GM21390 (cell line): ENCODE data around the gene ARHGEF26.

Experiments used
- ATAC-seq: cut with Tn5 transposase; IDR thresholded peaks from one replicate; pipeline ENCODE4 v1.9.1; 2021; ENCODE audit not compliant: unreplicated experiment

ARHGEF26 gene

DNA sequence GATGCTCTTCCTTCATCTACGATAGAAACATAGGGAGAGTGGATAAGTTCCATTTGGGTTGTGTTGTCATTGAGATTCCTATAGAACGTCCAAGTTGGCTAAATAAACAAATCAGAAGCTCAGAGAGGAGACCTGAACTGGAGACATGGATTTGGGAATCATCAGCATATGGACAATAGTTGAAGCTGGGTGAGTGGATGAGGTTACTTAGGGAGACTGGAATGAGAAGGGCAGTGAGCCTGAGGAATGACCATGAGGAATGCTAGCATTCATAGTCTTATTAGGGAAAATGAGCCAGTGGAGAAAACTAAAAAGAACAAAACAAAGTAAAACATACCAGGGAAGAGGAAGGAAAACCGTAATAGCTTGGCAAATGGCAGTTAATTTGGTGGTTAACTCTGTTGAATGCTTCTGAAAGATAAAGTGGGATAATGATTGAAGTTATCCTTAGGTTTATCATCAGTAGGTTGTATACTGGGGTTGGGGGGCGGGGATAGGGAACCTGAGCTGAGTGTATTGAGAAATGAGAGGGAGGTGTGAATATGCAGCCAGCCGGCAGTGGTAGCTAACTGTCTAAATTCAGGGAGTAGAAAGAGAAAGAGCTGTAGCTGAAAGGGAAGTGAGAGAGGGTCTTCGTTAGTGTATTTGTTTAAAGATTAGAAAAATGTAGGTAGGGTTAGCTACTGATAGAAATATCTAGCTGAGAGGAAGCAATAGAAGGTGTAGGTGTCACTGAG is 74.6 kb downstream of the ARHGEF26 start:
- no peak for ATAC-seq

- no peak for ATAC-seq
Observed at GRCh38 chr3:154197751-154198150, 76.6 kb downstream of the ARHGEF26 start.

GRCh38 chr3:154209499-154209898 is 88.3 kb downstream of the ARHGEF26 start:
- no peak for ATAC-seq

DNA sequence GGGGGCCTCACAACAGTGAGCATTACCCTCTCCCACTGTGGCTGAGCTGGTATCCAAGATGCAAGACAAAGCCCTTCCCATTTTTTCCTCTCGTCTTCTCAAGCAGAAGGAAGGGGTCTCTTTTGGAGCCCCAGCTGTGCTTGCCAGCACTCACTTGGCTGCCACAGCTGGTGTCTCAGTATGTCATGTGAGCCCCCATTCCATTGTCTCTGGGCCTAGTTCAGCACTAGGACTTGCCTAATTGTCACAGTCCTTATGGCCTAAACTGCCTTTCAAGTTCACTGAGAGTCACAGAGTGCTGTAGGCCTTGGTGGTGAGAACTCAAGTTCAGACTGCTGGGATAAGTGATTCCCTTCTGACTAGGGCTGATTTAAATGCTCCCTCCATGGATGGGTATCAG is 89.8 kb downstream of the ARHGEF26 start:
- ATAC-seq, result no peak

- no peak for ATAC-seq
Observed at GRCh38 chr3:154214306-154214705, 93.1 kb downstream of the ARHGEF26 start.

GRCh38 chr3:154217671-154218070 is 96.5 kb downstream of the ARHGEF26 start:
- ATAC-seq, result no peak

DNA sequence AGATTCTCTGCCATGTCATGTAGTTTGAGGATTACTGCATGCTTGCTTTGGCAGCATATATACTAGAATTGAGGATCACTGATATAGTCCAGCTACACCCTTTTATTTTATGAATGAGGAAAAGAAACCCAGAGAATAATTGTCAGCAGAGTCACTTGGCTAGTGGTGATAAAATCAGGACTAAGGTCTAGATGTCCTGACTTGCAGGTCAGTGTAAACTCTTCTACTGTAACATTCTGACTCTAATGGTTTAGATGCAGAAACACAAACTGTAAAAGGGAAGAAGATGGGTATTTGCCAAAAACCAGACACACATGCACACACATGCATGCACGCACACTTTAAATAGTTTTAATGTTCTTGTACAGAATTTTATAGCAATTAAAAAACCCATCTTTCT is 97.5 kb downstream of the ARHGEF26 start:
- no peak for ATAC-seq

- no peak for ATAC-seq
Observed at GRCh38 chr3:154220462-154220861, 99.3 kb downstream of the ARHGEF26 start.

- no peak for ATAC-seq
Observed at GRCh38 chr3:154223519-154223918, 102.3 kb downstream of the ARHGEF26 start.

DNA sequence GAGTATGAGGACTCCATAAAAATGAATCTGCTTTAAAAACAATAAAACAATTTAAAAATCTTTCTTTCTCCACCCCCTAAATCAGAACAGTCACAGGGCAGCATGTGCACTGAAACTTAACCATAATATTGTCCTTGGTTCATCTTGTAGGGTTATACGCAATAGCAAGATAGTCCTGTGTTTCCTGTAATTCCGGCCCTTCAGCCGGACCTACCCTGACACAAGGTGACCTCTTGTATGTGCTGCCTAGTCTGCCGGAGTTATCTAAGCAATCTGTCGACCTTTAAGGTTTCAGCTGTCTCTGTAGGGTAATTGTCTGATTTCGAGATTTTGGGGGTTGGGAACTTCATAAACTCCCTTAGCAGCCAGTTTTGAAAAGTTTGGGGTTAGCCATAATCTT is 103.2 kb downstream of the ARHGEF26 start:
- ATAC-seq, result no peak

DNA sequence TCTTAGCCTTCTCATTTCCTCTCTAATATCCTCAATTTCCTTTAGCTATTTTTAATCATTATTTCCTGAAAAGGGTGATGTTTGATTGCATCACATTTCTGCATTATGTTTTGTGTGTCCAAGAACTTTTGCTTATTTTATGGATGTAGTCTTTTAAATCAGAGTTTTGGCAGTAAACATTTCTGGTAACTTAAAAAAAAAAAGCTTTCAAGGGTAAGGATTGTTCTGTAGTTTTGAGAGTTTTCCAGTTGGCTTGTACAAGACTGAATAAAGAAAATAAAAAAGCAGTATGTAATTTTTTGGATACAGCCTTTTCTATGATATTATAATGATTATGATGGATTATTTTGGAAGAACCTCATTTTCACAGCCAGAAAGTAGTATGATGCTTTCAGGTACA is 103.7 kb downstream of the ARHGEF26 start:
- no peak for ATAC-seq

DNA sequence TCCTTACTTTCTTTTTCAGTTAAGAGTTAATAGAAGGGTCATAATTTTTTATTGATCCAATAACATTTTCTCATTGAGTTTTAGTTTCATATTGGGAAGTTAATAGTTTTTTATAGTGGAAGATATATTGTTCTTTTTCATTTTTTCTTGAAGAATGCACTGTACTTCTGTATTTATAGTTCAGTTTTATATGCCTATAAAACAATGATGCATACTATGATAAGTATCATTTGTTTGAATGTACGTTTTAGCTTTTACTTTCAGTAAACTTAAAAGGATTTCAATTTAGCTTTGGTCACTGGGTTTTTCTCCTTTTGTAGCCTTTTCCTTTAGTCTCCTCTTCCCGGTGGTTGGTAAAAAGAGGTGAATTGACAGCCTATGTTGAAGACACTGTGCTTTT is 104.3 kb downstream of the ARHGEF26 start:
- ATAC-seq, result no peak

DNA sequence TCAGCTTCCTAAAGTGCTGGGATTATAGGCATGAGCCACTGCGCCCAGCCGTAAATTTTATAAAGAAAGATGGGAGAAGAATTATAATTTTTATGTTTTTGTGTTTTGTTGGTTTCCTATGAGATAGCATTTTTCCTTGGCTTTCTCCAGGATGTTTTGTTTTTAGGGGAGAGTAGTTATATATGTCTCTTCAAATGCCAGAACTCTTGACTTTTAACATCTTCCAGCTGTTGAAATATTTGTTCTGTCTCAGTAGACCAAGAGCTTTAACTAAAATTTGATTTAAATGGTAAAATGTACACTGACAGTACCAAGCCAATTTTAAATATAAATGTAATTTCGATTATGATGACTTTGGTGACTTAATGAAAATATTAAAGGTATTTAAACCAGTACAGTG is 106.3 kb downstream of the ARHGEF26 start:
- no peak for ATAC-seq

DNA sequence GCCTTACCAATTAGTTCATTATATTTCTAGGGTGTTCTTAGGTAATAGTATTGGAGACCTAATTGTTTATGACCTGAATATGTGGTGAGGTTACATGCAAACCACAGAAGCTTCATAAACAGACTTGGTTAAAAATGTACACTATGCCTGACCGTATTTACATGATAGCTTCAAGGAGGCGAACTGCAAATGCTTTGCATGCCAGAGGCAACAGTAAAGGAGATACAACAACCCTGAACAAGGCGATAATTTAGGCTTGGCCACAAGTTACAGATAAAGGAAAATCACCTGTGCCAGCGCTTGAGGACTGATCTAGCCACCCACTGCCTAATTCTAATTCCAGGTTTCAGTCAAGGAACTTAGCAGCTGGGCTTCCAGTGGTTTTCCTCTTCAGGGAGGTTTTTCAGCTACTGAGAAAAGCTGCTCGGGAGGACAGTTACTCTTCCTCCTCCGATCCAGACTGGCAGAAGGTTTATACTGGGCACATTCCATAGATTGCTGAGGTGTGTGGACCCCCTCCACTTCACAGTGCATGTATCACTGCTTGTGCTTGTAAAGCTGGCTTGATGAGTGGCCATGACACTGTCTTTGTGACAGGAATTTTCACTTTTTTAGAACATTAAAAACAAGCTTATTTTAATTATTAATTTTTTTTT is 107.5 kb downstream of the ARHGEF26 start:
- ATAC-seq, result no peak

DNA sequence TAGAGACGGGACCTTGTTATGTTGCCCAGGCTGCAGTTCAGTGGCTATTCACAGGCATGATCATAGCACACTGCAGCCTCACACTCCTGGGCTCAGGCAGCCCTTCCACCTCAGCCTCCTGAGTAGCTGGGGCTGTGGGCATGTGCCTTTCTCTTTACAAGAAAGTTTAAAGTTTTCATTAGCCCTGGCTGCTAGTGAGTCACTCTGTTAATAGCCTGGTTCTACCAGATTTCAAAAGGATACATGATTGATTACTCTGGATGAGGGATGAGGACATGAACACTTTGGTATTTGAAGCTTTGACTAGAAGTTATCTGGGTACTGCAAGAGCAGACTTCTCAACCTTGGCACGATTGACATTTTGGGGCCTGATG is 108.0 kb downstream of the ARHGEF26 start:
- ATAC-seq, result no peak

- ATAC-seq, result no peak
Observed at GRCh38 chr3:154235330-154235729, 114.1 kb downstream of the ARHGEF26 start.

DNA sequence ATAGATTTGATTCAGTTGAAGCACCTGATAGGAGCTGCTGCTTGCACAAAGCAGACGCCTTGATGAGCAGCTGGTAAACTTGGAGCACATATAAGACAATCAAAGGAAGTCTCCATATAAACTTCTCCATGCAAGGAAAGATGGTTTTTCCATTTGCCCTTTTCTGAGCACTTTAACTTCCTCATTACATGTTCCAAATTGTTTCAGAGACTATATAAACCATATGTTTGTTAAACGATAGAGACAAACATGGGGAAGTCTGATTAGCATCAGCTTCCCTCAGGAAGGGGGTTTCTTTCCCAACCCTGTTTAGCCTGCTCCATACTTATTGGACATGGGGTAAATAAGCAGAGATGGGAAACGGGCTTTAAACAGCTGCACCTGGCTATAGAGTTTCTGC is 115.1 kb downstream of the ARHGEF26 start:
- no peak for ATAC-seq

GRCh38 chr3:154240235-154240634 is 119.0 kb downstream of the ARHGEF26 start:
- no peak for ATAC-seq

GRCh38 chr3:154241496-154241895 is 120.3 kb downstream of the ARHGEF26 start:
- ATAC-seq, result no peak

DNA sequence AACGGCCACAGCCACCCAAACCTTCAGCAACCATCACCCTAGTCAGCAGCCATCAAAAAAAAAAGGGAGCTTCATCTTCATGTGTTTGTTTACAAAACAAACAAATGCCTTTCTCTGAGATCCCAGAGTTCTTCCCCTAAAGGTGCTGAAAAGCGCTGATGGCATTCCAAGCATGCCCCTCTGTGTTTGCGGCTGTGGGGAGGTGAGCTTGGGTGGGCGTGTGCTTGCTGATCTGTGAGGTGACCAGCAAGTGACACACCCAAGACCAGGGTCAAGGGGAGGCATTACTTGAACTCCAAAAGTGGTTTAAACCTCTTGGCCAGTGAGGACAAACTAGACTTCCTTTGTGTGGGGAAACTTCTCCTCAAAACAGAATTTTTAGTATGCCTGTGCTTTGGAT is 121.6 kb downstream of the ARHGEF26 start:
- ATAC-seq, result no peak

DNA sequence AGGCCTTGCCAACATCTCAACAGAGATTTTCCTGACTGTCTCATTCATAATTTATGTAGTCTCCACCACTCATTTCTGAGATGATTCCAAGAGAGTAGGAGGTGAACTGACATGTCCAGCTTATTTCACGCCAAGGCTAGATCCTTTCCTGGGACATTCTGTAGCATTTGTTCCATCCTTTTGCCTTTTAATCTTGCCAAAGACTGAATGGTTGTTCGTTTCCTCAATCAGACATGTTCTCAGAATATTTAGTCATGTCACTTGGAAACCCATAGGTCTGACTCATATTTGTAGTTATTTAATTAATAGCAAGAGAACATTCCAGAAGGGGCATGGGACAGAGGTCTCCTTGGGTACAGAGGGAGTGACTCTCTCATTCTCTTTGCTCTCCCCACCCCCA is 122.2 kb downstream of the ARHGEF26 start:
- no peak for ATAC-seq

DNA sequence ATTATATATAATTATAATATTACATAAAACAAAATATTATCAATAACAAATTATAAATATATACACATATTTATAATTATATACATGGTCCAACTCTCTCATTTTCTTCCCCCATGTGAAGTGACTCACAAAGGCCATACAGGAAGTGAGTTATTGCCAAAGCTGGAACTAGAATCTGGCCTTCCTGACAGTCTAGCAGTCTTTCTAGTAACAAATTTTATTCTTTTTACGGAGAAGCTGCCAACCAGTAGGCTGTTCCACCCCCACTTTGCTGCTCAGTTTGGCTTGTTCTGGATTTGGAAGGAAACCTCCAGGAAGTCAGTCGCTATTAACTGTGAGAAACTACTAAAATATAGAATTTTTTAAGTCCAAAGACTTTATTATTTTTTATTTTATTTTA is 123.5 kb downstream of the ARHGEF26 start:
- ATAC-seq, result no peak
